SK-N-SH (cell line): ENCODE results near the gene VIPR2.

Experiments
- FOXJ3 ChIP-seq: sonication (generic); formaldehyde crosslinking; IDR thresholded peaks from 2 replicates; pipeline ENCODE4 v1.5.1; 2020; ENCODE audit warnings: mild to moderate bottlenecking, missing genetic modification reagents
- FOXM1 ChIP-seq: IDR thresholded peaks from 2 replicates; pipeline ENCODE4 v1.4.0; 2012; ENCODE audit warnings: low read depth, mild to moderate bottlenecking
- GABPA ChIP-seq: IDR thresholded peaks from 2 replicates; pipeline ENCODE4 v1.4.0; 2012; ENCODE audit warnings: low read depth, mild to moderate bottlenecking
- NRF1 ChIP-seq: IDR thresholded peaks from 2 replicates; pipeline ENCODE4 v1.6.1; 2012; ENCODE audit warnings: low read depth, mild to moderate bottlenecking, low read length
- POLR2AphosphoS5 ChIP-seq: IDR thresholded peaks from 2 replicates; pipeline ENCODE4 v1.6.1; 2012; ENCODE audit warnings: low read depth, low read length
- SMC3 ChIP-seq: IDR thresholded peaks from 2 replicates; pipeline ENCODE4 v1.6.1; 2012; ENCODE audit warnings: low read depth, low read length, improper control_type of control experiment
- TEAD4 ChIP-seq: IDR thresholded peaks from 2 replicates; pipeline ENCODE4 v1.4.0; 2012; ENCODE audit warnings: mild to moderate bottlenecking, borderline replicate concordance; ENCODE audit not compliant: insufficient read depth
- TF ChIP-seq, protein P1 (sequence below): fragments of 200-600 bp; sonication (generic); IDR thresholded peaks from 2 replicates; pipeline ENCODE4 v1.6.1; 2017; ENCODE audit warnings: antibody characterized with exemption, mild to moderate bottlenecking, moderate library complexity
- TF ChIP-seq, protein P2 (sequence below): IDR thresholded peaks from 2 replicates; pipeline ENCODE4 v1.4.0; 2012; ENCODE audit warnings: low read depth, borderline replicate concordance
- TF ChIP-seq, protein P3 (sequence below): fragments of 150-350 bp; IDR thresholded peaks from 2 replicates; pipeline ENCODE4 v1.6.1; 2017; ENCODE audit warnings: antibody characterized with exemption, low read length, low read depth, borderline replicate concordance

DNA sequence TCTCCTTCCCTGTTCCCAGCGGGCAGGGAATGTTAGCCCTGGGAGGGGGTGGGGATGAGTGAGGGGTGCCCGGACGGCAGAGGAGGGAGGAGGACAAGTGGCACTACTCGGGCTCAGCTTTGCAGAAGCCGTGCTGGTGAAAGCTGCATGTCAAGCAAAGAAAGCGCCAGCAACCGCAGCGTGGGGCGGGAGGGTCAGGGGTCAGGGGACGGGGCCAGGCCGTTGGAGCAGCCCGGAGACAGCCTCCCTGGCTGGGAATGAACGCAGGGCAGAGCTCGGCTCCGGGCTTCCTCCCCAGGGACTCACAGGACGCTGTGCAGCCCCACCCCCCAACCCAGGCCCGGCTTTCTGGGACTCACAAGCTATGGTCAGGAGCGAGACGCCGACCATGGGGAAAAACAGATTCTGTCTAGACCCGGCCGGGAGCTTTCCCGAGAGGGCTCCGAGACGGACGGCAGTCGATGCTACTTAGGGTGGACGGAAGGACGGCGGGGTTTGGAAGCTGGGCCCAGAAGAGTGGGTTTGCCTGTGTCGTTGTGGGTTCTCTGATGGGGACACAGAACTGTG is 113.4 kb downstream of the VIPR2 start:
- TF ChIP-seq, protein P1, sequence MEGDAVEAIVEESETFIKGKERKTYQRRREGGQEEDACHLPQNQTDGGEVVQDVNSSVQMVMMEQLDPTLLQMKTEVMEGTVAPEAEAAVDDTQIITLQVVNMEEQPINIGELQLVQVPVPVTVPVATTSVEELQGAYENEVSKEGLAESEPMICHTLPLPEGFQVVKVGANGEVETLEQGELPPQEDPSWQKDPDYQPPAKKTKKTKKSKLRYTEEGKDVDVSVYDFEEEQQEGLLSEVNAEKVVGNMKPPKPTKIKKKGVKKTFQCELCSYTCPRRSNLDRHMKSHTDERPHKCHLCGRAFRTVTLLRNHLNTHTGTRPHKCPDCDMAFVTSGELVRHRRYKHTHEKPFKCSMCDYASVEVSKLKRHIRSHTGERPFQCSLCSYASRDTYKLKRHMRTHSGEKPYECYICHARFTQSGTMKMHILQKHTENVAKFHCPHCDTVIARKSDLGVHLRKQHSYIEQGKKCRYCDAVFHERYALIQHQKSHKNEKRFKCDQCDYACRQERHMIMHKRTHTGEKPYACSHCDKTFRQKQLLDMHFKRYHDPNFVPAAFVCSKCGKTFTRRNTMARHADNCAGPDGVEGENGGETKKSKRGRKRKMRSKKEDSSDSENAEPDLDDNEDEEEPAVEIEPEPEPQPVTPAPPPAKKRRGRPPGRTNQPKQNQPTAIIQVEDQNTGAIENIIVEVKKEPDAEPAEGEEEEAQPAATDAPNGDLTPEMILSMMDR, result no peak
- no peak for TF ChIP-seq GABPA
- no peak for TF ChIP-seq NRF1
- TF ChIP-seq TEAD4, result no peak
- TF ChIP-seq, protein P2, sequence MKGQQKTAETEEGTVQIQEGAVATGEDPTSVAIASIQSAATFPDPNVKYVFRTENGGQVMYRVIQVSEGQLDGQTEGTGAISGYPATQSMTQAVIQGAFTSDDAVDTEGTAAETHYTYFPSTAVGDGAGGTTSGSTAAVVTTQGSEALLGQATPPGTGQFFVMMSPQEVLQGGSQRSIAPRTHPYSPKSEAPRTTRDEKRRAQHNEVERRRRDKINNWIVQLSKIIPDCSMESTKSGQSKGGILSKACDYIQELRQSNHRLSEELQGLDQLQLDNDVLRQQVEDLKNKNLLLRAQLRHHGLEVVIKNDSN, result no peak
- TF ChIP-seq FOXJ3 (CRISPR knock-in tag), result no peak
- TF ChIP-seq, protein P3, sequence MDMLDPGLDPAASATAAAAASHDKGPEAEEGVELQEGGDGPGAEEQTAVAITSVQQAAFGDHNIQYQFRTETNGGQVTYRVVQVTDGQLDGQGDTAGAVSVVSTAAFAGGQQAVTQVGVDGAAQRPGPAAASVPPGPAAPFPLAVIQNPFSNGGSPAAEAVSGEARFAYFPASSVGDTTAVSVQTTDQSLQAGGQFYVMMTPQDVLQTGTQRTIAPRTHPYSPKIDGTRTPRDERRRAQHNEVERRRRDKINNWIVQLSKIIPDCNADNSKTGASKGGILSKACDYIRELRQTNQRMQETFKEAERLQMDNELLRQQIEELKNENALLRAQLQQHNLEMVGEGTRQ, result no peak
- TF ChIP-seq POLR2AphosphoS5, result no peak
- TF ChIP-seq SMC3, result no peak
- no peak for TF ChIP-seq FOXM1
